Measurements from ENCODE around the gene FUBP3.

Gene FUBP3

DNA sequence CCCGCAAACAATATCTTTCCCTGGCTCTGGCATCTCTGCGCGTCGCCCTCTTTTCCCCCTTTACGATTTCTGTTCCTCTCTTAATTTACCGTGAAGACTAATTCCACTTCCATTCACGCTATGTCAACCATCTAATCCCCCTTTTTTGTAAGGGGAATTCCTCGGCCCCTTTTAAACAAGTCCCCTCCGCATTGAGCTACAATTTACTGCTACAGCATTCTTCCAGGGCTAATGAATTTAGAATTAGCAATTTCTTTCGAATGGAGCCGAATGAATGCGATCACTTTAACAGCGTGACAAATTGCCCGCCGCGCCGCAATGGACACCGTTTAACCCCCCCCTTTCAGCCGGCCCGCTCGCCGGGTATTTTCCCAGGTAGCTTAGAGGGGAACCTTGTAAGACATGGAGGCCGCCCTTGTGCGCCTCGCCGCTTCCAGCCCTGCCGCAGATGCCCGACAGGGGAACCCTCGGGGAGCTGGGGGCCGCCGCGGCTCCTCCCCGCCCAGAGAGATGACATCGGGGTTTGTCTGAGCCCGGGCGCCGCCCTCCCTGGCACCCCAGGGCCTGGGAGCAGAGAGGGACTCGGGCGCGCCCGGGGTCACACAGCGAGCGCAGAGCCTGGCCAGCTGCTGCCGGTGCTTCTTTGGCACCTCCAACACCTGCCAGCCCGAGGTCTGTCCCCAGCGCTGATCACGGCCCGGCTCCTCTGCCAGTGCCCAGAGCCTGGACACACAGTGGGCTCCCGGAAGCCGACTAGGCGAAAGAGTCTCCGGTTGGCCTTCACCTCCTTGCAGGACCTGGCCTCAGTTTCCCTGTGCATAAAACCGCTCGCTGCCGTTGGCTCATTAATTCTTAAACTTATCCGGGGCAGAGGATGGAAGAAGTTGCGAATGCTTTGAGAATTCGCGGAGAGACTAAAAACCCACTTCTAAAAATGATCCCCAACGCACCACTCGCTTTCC, 86.3 kb downstream of the FUBP3 start:
- H3K9me2 ChIP-seq (replicated peaks; ENCODE audit: insufficient read depth, low read length), result no peaks in the 10 kb centered on the region
- H3K27ac ChIP-seq (ENCODE audit: low read depth, low read length), result no peak overlapping the region
- H3K9me3 ChIP-seq (ENCODE audit: insufficient read depth, low read length), result no peaks in the 10 kb centered on the region
- no peak overlapping the region for H3K4me2 ChIP-seq (ENCODE audit: low read depth, low read length, poor library complexity, severe bottlenecking)
- H3F3A ChIP-seq (ENCODE audit: insufficient read depth), result no peaks in the 10 kb centered on the region
- no peaks in the 10 kb centered on the region for H3K36me3 ChIP-seq (ENCODE audit: low read length)
- no peaks in the 10 kb centered on the region for H3K27me3 ChIP-seq (ENCODE audit: low read length)
- H3K4me3 ChIP-seq (ENCODE audit: insufficient read depth, low read length, poor library complexity, severe bottlenecking), result no peak overlapping the region
- no peaks in the 10 kb centered on the region for H4K20me1 ChIP-seq (ENCODE audit: low read depth, low read length)
- H2AFZ ChIP-seq (ENCODE audit: low read depth, low read length, severe bottlenecking), result no peak overlapping the region
- H3K79me2 ChIP-seq (ENCODE audit: insufficient read depth, low read length), result no peaks in the 10 kb centered on the region
- H3K9ac ChIP-seq (ENCODE audit: low read length), result no peak overlapping the region
- TF ChIP-seq, protein P1, sequence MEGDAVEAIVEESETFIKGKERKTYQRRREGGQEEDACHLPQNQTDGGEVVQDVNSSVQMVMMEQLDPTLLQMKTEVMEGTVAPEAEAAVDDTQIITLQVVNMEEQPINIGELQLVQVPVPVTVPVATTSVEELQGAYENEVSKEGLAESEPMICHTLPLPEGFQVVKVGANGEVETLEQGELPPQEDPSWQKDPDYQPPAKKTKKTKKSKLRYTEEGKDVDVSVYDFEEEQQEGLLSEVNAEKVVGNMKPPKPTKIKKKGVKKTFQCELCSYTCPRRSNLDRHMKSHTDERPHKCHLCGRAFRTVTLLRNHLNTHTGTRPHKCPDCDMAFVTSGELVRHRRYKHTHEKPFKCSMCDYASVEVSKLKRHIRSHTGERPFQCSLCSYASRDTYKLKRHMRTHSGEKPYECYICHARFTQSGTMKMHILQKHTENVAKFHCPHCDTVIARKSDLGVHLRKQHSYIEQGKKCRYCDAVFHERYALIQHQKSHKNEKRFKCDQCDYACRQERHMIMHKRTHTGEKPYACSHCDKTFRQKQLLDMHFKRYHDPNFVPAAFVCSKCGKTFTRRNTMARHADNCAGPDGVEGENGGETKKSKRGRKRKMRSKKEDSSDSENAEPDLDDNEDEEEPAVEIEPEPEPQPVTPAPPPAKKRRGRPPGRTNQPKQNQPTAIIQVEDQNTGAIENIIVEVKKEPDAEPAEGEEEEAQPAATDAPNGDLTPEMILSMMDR (IDR thresholded peaks at IDR 0.05; ENCODE audit: insufficient read depth, low read length, poor library complexity, severe bottlenecking), result no peak
- no peak for TF ChIP-seq EZH2phosphoT487 (conservative IDR thresholded peaks at IDR 0.05; ENCODE audit: low read length)

DNA sequence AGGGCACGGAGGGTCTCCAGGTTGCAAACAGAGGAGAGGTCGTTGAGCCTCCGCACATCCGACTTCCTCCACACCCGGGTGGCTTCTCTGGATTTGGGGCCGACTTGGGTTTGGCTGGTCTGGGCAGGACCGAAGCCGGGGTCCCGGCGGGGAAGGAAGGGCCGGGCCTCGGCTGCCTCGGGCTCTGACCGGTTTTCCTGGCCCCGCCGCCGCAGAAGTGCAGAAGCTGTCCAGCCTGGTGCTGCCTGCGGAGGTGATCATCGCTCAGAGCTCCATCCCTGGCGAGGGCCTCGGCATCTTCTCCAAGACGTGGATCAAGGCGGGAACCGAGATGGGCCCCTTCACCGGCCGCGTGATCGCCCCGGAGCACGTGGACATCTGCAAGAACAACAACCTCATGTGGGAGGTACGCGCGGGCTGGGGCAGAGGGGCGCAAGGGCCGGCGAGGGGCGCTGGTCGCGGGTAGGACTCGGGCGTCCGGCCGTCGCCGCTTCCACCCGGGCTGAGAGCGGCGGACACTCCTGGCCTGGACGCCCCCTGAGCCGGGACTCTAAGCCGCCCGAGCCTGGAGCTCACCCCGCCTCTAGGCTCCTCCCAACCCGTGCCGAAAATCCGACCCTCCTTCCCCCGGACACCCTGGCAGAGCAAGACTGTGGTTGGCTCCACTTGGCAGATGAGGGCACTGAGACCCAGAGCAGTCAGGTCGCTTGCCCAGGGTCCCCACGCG, 87.2 kb downstream of the FUBP3 start:
- Histone ChIP-seq H3K4me3 (ENCODE audit: insufficient read depth, low read length, poor library complexity, severe bottlenecking) (no peak overlapping the region), H2AFZ (ENCODE audit: low read depth, low read length, severe bottlenecking) (no peak overlapping the region), H3K9me3 (ENCODE audit: insufficient read depth, low read length) (no peaks in the 10 kb centered on the region), H4K20me1 (ENCODE audit: low read depth, low read length) (no peaks in the 10 kb centered on the region), H3K79me2 (ENCODE audit: insufficient read depth, low read length) (no peaks in the 10 kb centered on the region), H3K9ac (ENCODE audit: low read length) (no peak overlapping the region), H3K27ac (ENCODE audit: low read depth, low read length) (no peak overlapping the region), H3K27me3 (ENCODE audit: low read length) (no peaks in the 10 kb centered on the region), H3F3A (ENCODE audit: insufficient read depth) (no peaks in the 10 kb centered on the region), H3K36me3 (ENCODE audit: low read length) (no peaks in the 10 kb centered on the region), H3K4me2 (ENCODE audit: low read depth, low read length, poor library complexity, severe bottlenecking) (no peak overlapping the region), H3K9me2 (replicated peaks; ENCODE audit: insufficient read depth, low read length) (no peaks in the 10 kb centered on the region)
- no peak for TF ChIP-seq EZH2phosphoT487 (conservative IDR thresholded peaks at IDR 0.05; ENCODE audit: low read length)
- TF ChIP-seq, protein P1 (IDR thresholded peaks at IDR 0.05; ENCODE audit: insufficient read depth, low read length, poor library complexity, severe bottlenecking), result no peak

DNA sequence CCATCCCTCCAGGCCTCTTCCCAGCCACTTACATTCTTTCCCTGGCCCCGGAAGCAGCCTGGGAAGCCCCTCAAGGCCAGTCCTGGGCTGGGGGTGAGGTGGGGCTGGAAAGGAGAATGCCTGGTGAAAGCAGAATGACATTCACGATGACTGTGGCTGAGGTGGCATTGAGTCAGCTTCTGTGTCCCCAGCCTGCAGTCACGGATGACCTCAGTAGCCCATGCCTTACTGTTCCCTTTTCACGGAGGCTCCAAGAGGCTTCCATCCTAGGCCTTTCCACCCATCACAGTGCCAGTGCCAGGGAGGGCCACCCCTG, 87.7 kb downstream of the FUBP3 start:
- Histone ChIP-seq H3K79me2 (ENCODE audit: insufficient read depth, low read length) (no peaks in the 10 kb centered on the region), H3K9me2 (replicated peaks; ENCODE audit: insufficient read depth, low read length) (no peaks in the 10 kb centered on the region), H3K27ac (ENCODE audit: low read depth, low read length) (no peak overlapping the region), H3F3A (ENCODE audit: insufficient read depth) (no peaks in the 10 kb centered on the region), H3K9ac (ENCODE audit: low read length) (no peak overlapping the region), H3K4me2 (ENCODE audit: low read depth, low read length, poor library complexity, severe bottlenecking) (no peak overlapping the region), H3K27me3 (ENCODE audit: low read length) (no peaks in the 10 kb centered on the region), H3K4me3 (ENCODE audit: insufficient read depth, low read length, poor library complexity, severe bottlenecking) (no peak overlapping the region), H3K36me3 (ENCODE audit: low read length) (no peaks in the 10 kb centered on the region), H3K9me3 (ENCODE audit: insufficient read depth, low read length) (no peaks in the 10 kb centered on the region), H2AFZ (ENCODE audit: low read depth, low read length, severe bottlenecking) (no peak overlapping the region), H4K20me1 (ENCODE audit: low read depth, low read length) (no peaks in the 10 kb centered on the region)
- TF ChIP-seq, protein P1 (IDR thresholded peaks at IDR 0.05; ENCODE audit: insufficient read depth, low read length, poor library complexity, severe bottlenecking), result no peak
- TF ChIP-seq EZH2phosphoT487 (conservative IDR thresholded peaks at IDR 0.05; ENCODE audit: low read length), result no peak

All from SU-DHL-6 (cell line).